GM12892 (cell line): ENCODE data around the gene AGBL5.

Experiments used
- POLR2A ChIP-seq: IDR thresholded peaks from 2 replicates; pipeline ENCODE4 v1.6.1; 2011; ENCODE audit warnings: low read depth, low read length, control low read depth
- POLR2AphosphoS5 ChIP-seq: IDR thresholded peaks from 2 replicates; pipeline ENCODE4 v1.6.1; 2011; ENCODE audit warnings: low read depth, low read length, control low read depth

DNA sequence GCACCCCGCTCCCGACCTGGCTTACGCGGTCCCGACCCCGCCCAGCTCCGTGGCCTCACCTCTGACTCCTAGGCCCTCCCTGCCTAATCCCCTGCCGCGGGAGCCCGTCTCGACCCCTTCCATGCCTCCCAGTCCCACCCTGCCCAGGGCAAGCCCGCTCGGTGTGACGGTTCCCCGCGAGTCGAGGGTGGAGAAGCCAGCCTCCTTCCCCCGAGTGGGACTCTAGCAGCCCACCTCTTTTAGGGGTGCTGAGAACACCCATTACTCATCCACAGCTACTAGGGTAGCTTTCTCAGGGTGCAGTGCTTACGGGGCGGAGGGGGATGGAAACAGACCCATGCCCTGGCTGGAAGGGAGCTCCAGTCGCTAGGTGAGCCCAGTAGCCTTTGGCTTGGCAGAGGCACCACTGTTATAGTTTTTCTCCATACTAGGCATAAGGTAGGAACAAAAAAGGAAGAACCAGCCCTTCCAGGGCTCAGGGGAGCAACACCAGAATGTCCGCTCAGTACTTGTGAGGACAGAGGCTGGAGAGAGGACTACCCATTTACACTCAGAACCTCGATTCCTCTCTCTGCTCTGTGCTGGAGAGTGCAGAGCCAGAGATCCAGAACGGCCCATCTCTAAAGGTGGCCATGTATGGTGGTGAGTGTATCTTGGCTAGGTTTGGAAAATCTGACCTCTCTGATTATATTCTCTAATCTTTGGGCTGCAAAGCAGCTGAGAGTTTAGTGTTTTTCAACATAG lies 606 bp downstream of the AGBL5 start:
- no peak for TF ChIP-seq POLR2A
- TF ChIP-seq POLR2AphosphoS5 = no peak
